Lower leg skin (tissue), 4 donors: ENCODE results near the gene NUP88. TPM values are rescaled to one million over a fixed set of nuclear protein-coding genes. Genes with fewer than 3 reads are reported as not detected.

ENCODE experiments used
- DNase-seq, 2 donors: peaks; one replicate each; pipeline ENCODE4 v3.0.0-alpha.2; 2019; ENCODE audit warnings: low spot score in 2 of 2
- H3K4me3 ChIP-seq: fragments of 200-600 bp; sonication (generic); 2 replicates; pipeline ENCODE4 v1.5.1; 2017; ENCODE audit warnings: mild to moderate bottlenecking, low read depth; ENCODE audit not compliant: poor library complexity, severe bottlenecking
- POLR2A ChIP-seq, 2 donors: fragments of 450-650 bp; IDR thresholded peaks; one replicate each; pipeline ENCODE4 v1.6.1; 2016 to 2017; ENCODE audit warnings: antibody characterized with exemption in 2 of 2, mild to moderate bottlenecking in 1 of 2, moderate library complexity in 1 of 2
- WGBS, 2 donors: methylation state at CpG; one replicate each; pipeline ENCODE4 v1.1.5; 2018; 5-methylcytosine and 5-hydroxymethylcytosine counted together
- intact Hi-C: fragments of 100-400 bp; cut with DNase I; formaldehyde crosslinking; loops from one replicate; pipeline ENCODE4 v1.15.0; 2023; ENCODE audit warnings: low total_unique reads
- total RNA-seq, 4 donors: library from RNA; depleted of rRNA; stranded (reverse); fragments of >200 nt; gene quantifications; one replicate each; pipeline ENCODE4 v1.1.0, GENCODE V29; 2016
- TF ChIP-seq, protein P1 (sequence below), 3 donors: fragments of 450-650 bp; IDR thresholded peaks; one replicate each; pipeline ENCODE4 v1.5.1; 2016; ENCODE audit warnings: antibody characterized with exemption in 3 of 3, mild to moderate bottlenecking in 3 of 3, moderate library complexity in 2 of 3

NUP88 gene
- total RNA-seq, 4 donors from 2014 or later, result 64.7 to 80.1 (median 74.2) TPM

DNA sequence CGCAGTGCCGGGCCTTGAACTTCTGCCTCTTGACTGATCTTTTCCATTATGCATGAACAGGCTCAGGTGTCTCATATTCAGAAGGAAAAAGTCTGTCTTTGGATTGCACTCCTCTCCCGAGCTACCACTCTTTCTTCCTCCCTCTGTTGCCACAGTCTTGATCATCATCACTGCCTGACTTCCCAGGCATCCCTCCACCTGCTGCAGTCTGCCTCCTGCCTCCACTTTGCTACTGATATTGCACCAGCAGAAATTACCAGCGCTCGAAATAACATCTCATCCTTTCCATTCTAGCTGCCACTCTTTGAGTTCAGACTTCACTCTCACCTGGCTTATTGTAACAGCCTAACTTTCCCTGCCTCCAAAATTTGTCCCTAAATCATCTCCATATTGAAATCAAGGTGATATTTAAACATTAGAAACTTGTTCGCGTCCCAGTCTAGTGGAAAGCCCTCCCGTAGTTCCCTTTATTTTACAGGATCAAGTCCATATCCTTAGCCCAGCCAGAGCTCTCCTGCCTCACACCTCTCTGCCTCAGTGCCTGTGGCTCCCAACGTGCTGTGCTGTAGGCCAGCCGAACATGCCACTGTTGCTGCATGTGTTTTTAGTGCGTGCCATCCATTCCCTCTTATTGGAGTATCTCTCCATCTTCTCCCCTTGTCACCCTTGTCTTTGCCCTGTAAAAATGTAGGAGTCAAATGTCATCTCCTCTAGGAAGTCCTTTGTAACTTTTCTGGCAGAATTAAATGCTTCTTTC, 39.9 kb downstream of the NUP88 start:
- no peak overlapping the region for H3K4me3 ChIP-seq
- no peak for DNase-seq
- WGBS, 2 donors, result 87 to 90% methylated on average over 11 of the region's 11 CpGs
- intact Hi-C loops, result no loop called here
- no peak for TF ChIP-seq POLR2A (IDR thresholded peaks at IDR 0.05)

DNA sequence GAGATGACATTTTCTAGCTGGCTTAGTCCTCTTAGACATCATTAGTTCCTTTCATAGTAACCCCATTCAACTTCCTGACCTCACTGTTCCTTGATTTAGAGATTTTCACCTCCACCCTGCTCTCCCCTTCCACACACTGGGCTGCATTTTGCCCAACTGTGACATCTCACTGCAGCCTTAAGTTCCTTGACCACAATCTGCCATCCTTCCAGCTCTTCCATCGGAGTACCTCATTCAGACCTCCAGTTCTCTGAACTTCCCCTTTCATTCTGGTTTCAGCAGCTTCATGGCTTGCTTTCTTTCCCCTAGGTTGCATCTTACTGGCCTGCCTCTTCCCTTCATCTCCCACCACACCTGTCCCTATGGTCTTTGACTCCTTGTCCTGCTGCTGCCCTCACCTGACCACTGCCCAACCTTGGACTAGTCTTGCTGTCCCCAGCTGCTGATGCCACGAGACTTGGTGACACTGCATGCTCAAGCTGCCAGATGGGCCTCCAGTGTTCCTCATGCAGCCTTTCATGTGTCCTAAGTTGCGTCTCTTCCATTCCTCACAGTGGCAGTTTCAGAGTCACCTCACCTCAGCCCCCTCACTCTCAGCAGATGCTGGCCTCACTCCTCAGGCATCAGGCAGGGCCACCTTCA, 40.8 kb downstream of the NUP88 start:
- TF ChIP-seq, protein P1, sequence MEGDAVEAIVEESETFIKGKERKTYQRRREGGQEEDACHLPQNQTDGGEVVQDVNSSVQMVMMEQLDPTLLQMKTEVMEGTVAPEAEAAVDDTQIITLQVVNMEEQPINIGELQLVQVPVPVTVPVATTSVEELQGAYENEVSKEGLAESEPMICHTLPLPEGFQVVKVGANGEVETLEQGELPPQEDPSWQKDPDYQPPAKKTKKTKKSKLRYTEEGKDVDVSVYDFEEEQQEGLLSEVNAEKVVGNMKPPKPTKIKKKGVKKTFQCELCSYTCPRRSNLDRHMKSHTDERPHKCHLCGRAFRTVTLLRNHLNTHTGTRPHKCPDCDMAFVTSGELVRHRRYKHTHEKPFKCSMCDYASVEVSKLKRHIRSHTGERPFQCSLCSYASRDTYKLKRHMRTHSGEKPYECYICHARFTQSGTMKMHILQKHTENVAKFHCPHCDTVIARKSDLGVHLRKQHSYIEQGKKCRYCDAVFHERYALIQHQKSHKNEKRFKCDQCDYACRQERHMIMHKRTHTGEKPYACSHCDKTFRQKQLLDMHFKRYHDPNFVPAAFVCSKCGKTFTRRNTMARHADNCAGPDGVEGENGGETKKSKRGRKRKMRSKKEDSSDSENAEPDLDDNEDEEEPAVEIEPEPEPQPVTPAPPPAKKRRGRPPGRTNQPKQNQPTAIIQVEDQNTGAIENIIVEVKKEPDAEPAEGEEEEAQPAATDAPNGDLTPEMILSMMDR (IDR thresholded peaks at IDR 0.05), result no peak
- TF ChIP-seq POLR2A (IDR thresholded peaks at IDR 0.05), result no peak
- 91 to 95% methylated on average over 3 of the region's 3 CpGs for WGBS, 2 donors
- intact Hi-C loops, result no loop called here
- no peak overlapping the region for H3K4me3 ChIP-seq
- no peak for DNase-seq

DNA sequence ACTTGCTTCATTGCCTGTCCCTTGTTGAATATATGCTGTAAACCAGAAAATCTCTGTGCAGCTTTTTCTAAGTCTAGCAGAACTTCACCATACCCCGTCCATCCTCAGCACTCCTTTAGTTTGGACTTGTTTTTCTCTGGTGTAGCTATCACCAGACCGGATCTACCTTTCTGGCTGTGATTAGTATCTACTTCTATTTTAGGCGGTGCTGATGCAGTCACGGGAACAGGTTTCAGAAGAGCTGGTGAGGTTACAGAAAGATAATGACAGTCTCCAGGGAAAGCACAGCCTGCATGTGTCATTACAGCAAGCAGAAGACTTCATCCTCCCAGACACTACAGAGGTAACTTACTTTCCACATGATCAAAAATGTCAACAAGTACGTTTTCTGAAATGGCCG, 46.4 kb downstream of the NUP88 start:
- no peak for DNase-seq
- intact Hi-C loops, result no loop called here
- TF ChIP-seq POLR2A (IDR thresholded peaks at IDR 0.05), result no peak
- TF ChIP-seq, protein P1 (IDR thresholded peaks at IDR 0.05), result no peak
- WGBS, 2 donors, result 59 to 70% methylated on average over 6 of the region's 6 CpGs
- no peak overlapping the region for H3K4me3 ChIP-seq

DNA sequence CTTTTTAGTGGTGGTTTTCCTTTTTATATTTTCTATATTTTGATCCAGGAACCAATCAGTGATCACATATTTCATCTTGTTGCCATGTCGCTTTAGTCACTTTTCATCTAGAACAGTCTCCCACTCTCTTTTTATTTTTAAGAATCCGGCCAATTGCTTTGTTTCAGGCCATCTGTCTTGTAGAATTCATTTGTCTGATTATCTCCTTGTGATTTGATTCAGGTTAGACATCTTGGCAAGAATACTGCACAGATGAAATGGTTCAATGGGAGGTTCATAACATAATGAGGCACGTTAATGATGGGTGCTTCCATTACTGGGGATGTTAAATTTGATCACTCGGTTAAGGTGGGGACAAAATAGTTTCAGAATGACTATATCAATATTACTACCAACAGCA, 49.1 kb downstream of the NUP88 start:
- 94 to 96% methylated on average over 4 of the region's 4 CpGs for WGBS, 2 donors
- intact Hi-C loops, result no loop called here
- H3K4me3 ChIP-seq, result no peak overlapping the region
- DNase-seq, result no peak
- TF ChIP-seq, protein P1 (IDR thresholded peaks at IDR 0.05), result no peak
- no peak for TF ChIP-seq POLR2A (IDR thresholded peaks at IDR 0.05)

DNA sequence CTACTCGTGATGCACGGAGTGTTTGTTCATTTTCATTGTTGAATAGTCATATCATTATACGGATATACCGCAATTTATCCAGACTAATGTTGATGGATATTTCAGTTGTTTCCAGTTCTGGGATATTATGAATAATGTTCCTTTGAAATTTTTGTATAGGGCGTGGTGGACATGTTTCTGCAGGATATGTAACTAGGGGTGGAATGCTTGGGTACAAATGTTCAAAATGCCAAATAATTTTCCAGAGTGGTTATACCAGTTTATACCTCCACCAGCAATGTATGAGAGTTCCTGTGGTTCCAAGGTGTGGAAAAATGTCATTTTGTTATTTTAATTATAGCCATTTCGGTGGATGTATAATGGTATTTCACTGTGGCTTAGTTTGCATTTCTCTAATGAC, 53.6 kb downstream of the NUP88 start:
- DNase-seq, result no peak
- 41 to 52% methylated on average over 6 of the region's 6 CpGs for WGBS, 2 donors
- H3K4me3 ChIP-seq, result no peak overlapping the region
- TF ChIP-seq, protein P1 (IDR thresholded peaks at IDR 0.05), result no peak
- no peak for TF ChIP-seq POLR2A (IDR thresholded peaks at IDR 0.05)
- intact Hi-C loops, result no loop called here

DNA sequence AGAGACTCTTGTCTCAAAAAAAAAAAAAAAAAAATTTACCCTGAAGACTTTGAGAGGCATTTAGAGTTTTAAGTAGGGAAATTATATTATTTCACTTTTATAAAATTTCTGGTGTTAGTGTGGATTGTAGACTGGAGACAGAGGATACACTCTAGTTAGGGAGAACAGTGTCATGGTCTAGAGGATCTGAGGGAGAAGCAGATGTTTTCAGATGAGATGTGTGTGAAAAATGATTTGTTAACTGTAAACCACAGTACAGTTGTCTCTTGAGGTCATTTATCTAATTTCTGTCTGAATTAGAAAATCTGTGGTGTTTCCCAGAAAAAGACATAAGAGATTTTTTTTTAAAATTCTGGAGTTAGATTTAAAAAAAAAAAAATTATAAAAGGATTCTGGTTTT, 54.8 kb downstream of the NUP88 start:
- no peak overlapping the region for H3K4me3 ChIP-seq
- intact Hi-C loops, result no loop called here
- DNase-seq, result no peak
- TF ChIP-seq POLR2A (IDR thresholded peaks at IDR 0.05), result no peak
- TF ChIP-seq, protein P1 (IDR thresholded peaks at IDR 0.05), result no peak
